Measurements from ENCODE around the gene ESYT2. TPM values are rescaled to one million over a fixed set of nuclear protein-coding genes. Genes with fewer than 3 reads are reported as not detected.
A peak's percentile ranks its signal among the peaks of the same experiment; 100 is the strongest.

ESYT2 gene
- total RNA-seq, 1 experiment from 2014 or later, result 68.2 TPM

GRCh38 chr7:158710651-158711102, 118.6 kb downstream of the ESYT2 start:
- no peak overlapping the region for H2AFZ ChIP-seq (ENCODE audit: low read depth, low read length, poor library complexity, severe bottlenecking)
- no peak overlapping the region for H3K4me2 ChIP-seq (ENCODE audit: low read length)
- H3K4me1 ChIP-seq (ENCODE audit: control insufficient read depth in 1 of 2, insufficient read depth in 2 of 2, low read length in 2 of 2), result peaks cover 0 to 5% of the 10 kb centered on the region in 2 experiments; a peak in 3 of 4 replicates
- BruUV-seq (replicated peaks), result no TSS peak
- H3K79me2 ChIP-seq (ENCODE audit: insufficient read depth, low read length), result no peaks in the 10 kb centered on the region
- ChIA-PET CTCF (no interaction called here), POLR2A (no interaction called here), RAD21 (ENCODE audit: low non-redundant PET in 1 of 2, low total read pairs in 2 of 2, uncharacterized antibody in 2 of 2, unreplicated experiment in 2 of 2) (no interaction called here)
- ATAC-seq (no peak), DNase-seq (ENCODE audit: low read depth, low spot score) (no peak)
- no peaks in the 10 kb centered on the region for H3K27me3 ChIP-seq (ENCODE audit: insufficient read depth, low read length)
- H3K9me2 ChIP-seq (ENCODE audit: insufficient read depth), result no peaks in the 10 kb centered on the region
- H3K9me3 ChIP-seq (ENCODE audit: control insufficient read depth in 1 of 2, insufficient read depth in 1 of 2, low read depth in 1 of 2, low read length in 2 of 2), result no peaks in the 10 kb centered on the region
- TF ChIP-seq EZH2 (IDR thresholded peaks at IDR 0.05), result no peak
- TF ChIP-seq MAX (IDR thresholded peaks at IDR 0.05), result no peak
- no peak for TF ChIP-seq SRF (IDR thresholded peaks at IDR 0.05; ENCODE audit: low read depth)
- no peak for TF ChIP-seq POLR2AphosphoS5 (IDR thresholded peaks at IDR 0.05; ENCODE audit: low read depth, low read length)
- no peak for TF ChIP-seq SP1 (IDR thresholded peaks at IDR 0.05; ENCODE audit: low read depth)
- TF ChIP-seq SIN3A (IDR thresholded peaks at IDR 0.05; ENCODE audit: low read depth), result no peak
- no peak for TF ChIP-seq EGR1 (IDR thresholded peaks at IDR 0.05; ENCODE audit: low read depth)
- no peak for TF ChIP-seq ELF1 (IDR thresholded peaks at IDR 0.05; ENCODE audit: borderline replicate concordance, low read depth)
- TF ChIP-seq CEBPB (IDR thresholded peaks at IDR 0.05; ENCODE audit: low read depth), result no peak
- no peak for TF ChIP-seq YY1 (IDR thresholded peaks at IDR 0.05; ENCODE audit: extremely low read depth, insufficient replicate concordance, low read depth, low read length)
- H3K36me3 ChIP-seq (ENCODE audit: control insufficient read depth in 1 of 2, insufficient read depth in 2 of 2, low read length in 2 of 2), result no peaks in the 10 kb centered on the region
- intact Hi-C loops (cut with micrococcal nuclease), result no loop called here
- H3K4me3 ChIP-seq (replicated peaks in 1 of 2; ENCODE audit: low read depth in 1 of 2, low read length in 2 of 2), result no peak overlapping the region
- no peaks in the 10 kb centered on the region for H4K20me1 ChIP-seq (ENCODE audit: insufficient read depth)
- H3K27ac ChIP-seq (ENCODE audit: low read depth, low read length), result no peak overlapping the region
- no peak overlapping the region for H3K9ac ChIP-seq (ENCODE audit: low read length)

GRCh38 chr7:158707610-158708009, 121.7 kb downstream of the ESYT2 start:
- H3K4me2 ChIP-seq (ENCODE audit: low read length), result no peak overlapping the region
- H3K9me3 ChIP-seq (ENCODE audit: control insufficient read depth in 1 of 2, insufficient read depth in 1 of 2, low read depth in 1 of 2, low read length in 2 of 2), result no peaks in the 10 kb centered on the region
- no peaks in the 10 kb centered on the region for H3K9me2 ChIP-seq (ENCODE audit: insufficient read depth)
- H3K79me2 ChIP-seq (ENCODE audit: insufficient read depth, low read length), result peaks cover 19% of the 10 kb centered on the region
- DNase-seq (ENCODE audit: low read depth, low spot score) (no peak), ATAC-seq (no peak)
- H3K36me3 ChIP-seq (ENCODE audit: control insufficient read depth in 1 of 2, insufficient read depth in 2 of 2, low read length in 2 of 2), result no peaks in the 10 kb centered on the region
- H3K4me3 ChIP-seq (replicated peaks in 1 of 2; ENCODE audit: low read depth in 1 of 2, low read length in 2 of 2), result no peak overlapping the region
- H4K20me1 ChIP-seq (ENCODE audit: insufficient read depth), result no peaks in the 10 kb centered on the region
- peaks cover 6 to 21% of the 10 kb centered on the region in 2 experiments; a peak in 3 of 4 replicates for H3K4me1 ChIP-seq (ENCODE audit: control insufficient read depth in 1 of 2, insufficient read depth in 2 of 2, low read length in 2 of 2)
- BruUV-seq (replicated peaks), result no TSS peak
- no peak overlapping the region for H2AFZ ChIP-seq (ENCODE audit: low read depth, low read length, poor library complexity, severe bottlenecking)
- intact Hi-C loops (cut with micrococcal nuclease), result loop anchor here (10.0 kb wide), 1 partner anchor 117 kb away; the partner anchor contains the start of gene ESYT2
- no peaks in the 10 kb centered on the region for H3K27me3 ChIP-seq (ENCODE audit: insufficient read depth, low read length)
- ChIA-PET CTCF (no interaction called here), POLR2A (no interaction called here), RAD21 (ENCODE audit: low non-redundant PET in 1 of 2, low total read pairs in 2 of 2, uncharacterized antibody in 2 of 2, unreplicated experiment in 2 of 2) (no interaction called here)
- H3K27ac ChIP-seq (ENCODE audit: low read depth, low read length), result no peak overlapping the region
- H3K9ac ChIP-seq (ENCODE audit: low read length), result no peak overlapping the region
- no peak for TF ChIP-seq REST (IDR thresholded peaks at IDR 0.05; ENCODE audit: low read depth)
- peak; percentile 23; the same call in 1 of the 2 replicates for TF ChIP-seq CBX3 (IDR thresholded peaks at IDR 0.05; ENCODE audit: low read depth)

Measured in HCT116 (cell line).